ENCODE results near the gene TICAM1. TPM values are rescaled to one million over a fixed set of nuclear protein-coding genes. Genes with fewer than 3 reads are reported as not detected.
"Not testable (repeated sequence)": the region's sequence is repeated elsewhere in the genome, so short reads cannot be mapped to it uniquely, and the experiment has no call there.

Gene TICAM1
- total RNA-seq, 1 experiment from 2014 or later, result 12.2 TPM

GRCh38 chr19:4781801-4782200 lies 49.7 kb downstream of the TICAM1 start:
- no TSS peak for BruUV-seq (replicated peaks)
- POLR2A ChIA-PET, result no interaction called here
- Histone ChIP-seq H3K9me3 (ENCODE audit: control insufficient read depth, insufficient read depth, low read depth, low read length) (no peaks in the 10 kb centered on the region), H3K4me3 (ENCODE audit: low read depth in 2 of 2, low read length in 2 of 2) (no peak overlapping the region), H3K27ac (ENCODE audit: low read length) (no peak overlapping the region), H3K27me3 (ENCODE audit: control insufficient read depth, insufficient read depth, low read length) (no peaks in the 10 kb centered on the region), H3K4me1 (ENCODE audit: control insufficient read depth, insufficient read depth, low read length) (no peaks in the 10 kb centered on the region), H3K36me3 (ENCODE audit: control insufficient read depth, insufficient read depth, low read length) (no peaks in the 10 kb centered on the region)
- no peak for TF ChIP-seq POLR2AphosphoS5 (IDR thresholded peaks at IDR 0.05; ENCODE audit: low read depth, low read length)
- no peak for TF ChIP-seq REST (IDR thresholded peaks at IDR 0.05; ENCODE audit: insufficient read depth in 1 of 2, low read depth in 2 of 2, low read length in 1 of 2)
- no peak for TF ChIP-seq TCF7L2 (IDR thresholded peaks at IDR 0.05; ENCODE audit: low read depth, low read length)
- TF ChIP-seq, protein P1, sequence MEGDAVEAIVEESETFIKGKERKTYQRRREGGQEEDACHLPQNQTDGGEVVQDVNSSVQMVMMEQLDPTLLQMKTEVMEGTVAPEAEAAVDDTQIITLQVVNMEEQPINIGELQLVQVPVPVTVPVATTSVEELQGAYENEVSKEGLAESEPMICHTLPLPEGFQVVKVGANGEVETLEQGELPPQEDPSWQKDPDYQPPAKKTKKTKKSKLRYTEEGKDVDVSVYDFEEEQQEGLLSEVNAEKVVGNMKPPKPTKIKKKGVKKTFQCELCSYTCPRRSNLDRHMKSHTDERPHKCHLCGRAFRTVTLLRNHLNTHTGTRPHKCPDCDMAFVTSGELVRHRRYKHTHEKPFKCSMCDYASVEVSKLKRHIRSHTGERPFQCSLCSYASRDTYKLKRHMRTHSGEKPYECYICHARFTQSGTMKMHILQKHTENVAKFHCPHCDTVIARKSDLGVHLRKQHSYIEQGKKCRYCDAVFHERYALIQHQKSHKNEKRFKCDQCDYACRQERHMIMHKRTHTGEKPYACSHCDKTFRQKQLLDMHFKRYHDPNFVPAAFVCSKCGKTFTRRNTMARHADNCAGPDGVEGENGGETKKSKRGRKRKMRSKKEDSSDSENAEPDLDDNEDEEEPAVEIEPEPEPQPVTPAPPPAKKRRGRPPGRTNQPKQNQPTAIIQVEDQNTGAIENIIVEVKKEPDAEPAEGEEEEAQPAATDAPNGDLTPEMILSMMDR (IDR thresholded peaks at IDR 0.05), result no peak
- TF ChIP-seq SIN3A (IDR thresholded peaks at IDR 0.05; ENCODE audit: borderline replicate concordance, insufficient read depth, low read depth, low read length), result no peak
- ATAC-seq (no peak), DNase-seq (ENCODE audit: low read depth, low spot score) (no peak)
- CTCF ChIA-PET, result no interaction called here
- in situ Hi-C loops (cut with HindIII; ENCODE audit: low pct_unique_long_range_greater_than_20kb, low sequenced_read_pairs) (no loop called here), intact Hi-C loops (cut with micrococcal nuclease; ENCODE audit: unreplicated experiment) (no loop called here)

DNA sequence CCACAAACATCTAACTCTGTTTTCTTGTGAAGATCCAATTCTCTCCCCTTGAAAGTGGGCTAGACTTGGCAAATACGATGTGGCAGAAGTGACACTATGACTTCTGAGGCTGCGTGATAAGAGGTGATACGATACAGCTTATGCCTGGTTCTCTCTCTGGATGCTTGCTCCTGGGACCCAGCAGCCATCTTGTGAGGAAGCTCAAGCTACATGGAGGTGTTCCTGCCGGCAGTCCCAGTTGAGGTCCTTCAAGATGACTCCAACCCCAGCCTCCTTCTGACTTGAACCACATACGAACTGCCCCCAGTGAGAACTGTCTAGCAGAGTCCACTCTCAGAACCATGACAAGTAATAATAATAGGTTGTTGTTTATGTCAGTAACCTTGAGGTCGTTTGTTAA lies 50.7 kb downstream of the TICAM1 start:
- H3K36me3 ChIP-seq (ENCODE audit: control insufficient read depth, insufficient read depth, low read length), result no peaks in the 10 kb centered on the region
- no peaks in the 10 kb centered on the region for H3K27me3 ChIP-seq (ENCODE audit: control insufficient read depth, insufficient read depth, low read length)
- ChIA-PET POLR2A (no interaction called here), CTCF (no interaction called here)
- BruUV-seq (replicated peaks), result no TSS peak
- TF ChIP-seq SIN3A (IDR thresholded peaks at IDR 0.05; ENCODE audit: borderline replicate concordance, insufficient read depth, low read depth, low read length) (no peak), POLR2AphosphoS5 (IDR thresholded peaks at IDR 0.05; ENCODE audit: low read depth, low read length) (no peak), TCF7L2 (IDR thresholded peaks at IDR 0.05; ENCODE audit: low read depth, low read length) (no peak), REST (IDR thresholded peaks at IDR 0.05; ENCODE audit: insufficient read depth in 1 of 2, low read depth in 2 of 2, low read length in 1 of 2) (no peak)
- TF ChIP-seq, protein P1 (IDR thresholded peaks at IDR 0.05), result no peak
- DNase-seq (ENCODE audit: low read depth, low spot score) (no peak), ATAC-seq (no peak)
- H3K9me3 ChIP-seq (ENCODE audit: control insufficient read depth, insufficient read depth, low read depth, low read length), result no peaks in the 10 kb centered on the region
- no peak overlapping the region for H3K4me3 ChIP-seq (ENCODE audit: low read depth in 2 of 2, low read length in 2 of 2)
- no peaks in the 10 kb centered on the region for H3K4me1 ChIP-seq (ENCODE audit: control insufficient read depth, insufficient read depth, low read length)
- no peak overlapping the region for H3K27ac ChIP-seq (ENCODE audit: low read length)
- intact Hi-C loops (cut with micrococcal nuclease; ENCODE audit: unreplicated experiment), result no loop called here
- in situ Hi-C loops (cut with HindIII; ENCODE audit: low pct_unique_long_range_greater_than_20kb, low sequenced_read_pairs), result no loop called here

- H3K9me3 ChIP-seq (ENCODE audit: control insufficient read depth, insufficient read depth, low read depth, low read length); intact Hi-C loops (cut with micrococcal nuclease; ENCODE audit: unreplicated experiment); H3K4me1 ChIP-seq (ENCODE audit: control insufficient read depth, insufficient read depth, low read length); ATAC-seq; BruUV-seq (replicated peaks); H3K4me3 ChIP-seq (ENCODE audit: low read depth in 2 of 2, low read length in 2 of 2); H3K36me3 ChIP-seq (ENCODE audit: control insufficient read depth, insufficient read depth, low read length); CTCF ChIA-PET; DNase-seq (ENCODE audit: low read depth, low spot score); H3K27ac ChIP-seq (ENCODE audit: low read length); POLR2A ChIA-PET; H3K27me3 ChIP-seq (ENCODE audit: control insufficient read depth, insufficient read depth, low read length); in situ Hi-C loops (cut with HindIII; ENCODE audit: low pct_unique_long_range_greater_than_20kb, low sequenced_read_pairs): not testable (repeated sequence)
Observed at GRCh38 chr19:4778124-4778523, 53.4 kb downstream of the TICAM1 start.

Measured in Panc1 (cell line).